ENCODE measurements around the gene CHN2. TPM values are rescaled to one million over a fixed set of nuclear protein-coding genes. Genes with fewer than 3 reads are reported as not detected.
A peak's percentile ranks its signal among the peaks of the same experiment; 100 is the strongest.

The CHN2 gene
- total RNA-seq, 1 experiment from 2014 or later = 0.15 TPM

- Histone ChIP-seq H3K4me1 (ENCODE audit: control insufficient read depth, insufficient read depth, low read length) (no peaks in the 10 kb centered on the region), H3K27ac (ENCODE audit: low read length) (no peak overlapping the region), H3K4me3 (ENCODE audit: low read depth in 2 of 2, low read length in 2 of 2) (no peak overlapping the region), H3K27me3 (ENCODE audit: control insufficient read depth, insufficient read depth, low read length) (no peaks in the 10 kb centered on the region; the same call in 1 of the 2 replicates), H3K36me3 (ENCODE audit: control insufficient read depth, insufficient read depth, low read length) (no peaks in the 10 kb centered on the region), H3K9me3 (ENCODE audit: control insufficient read depth, insufficient read depth, low read depth, low read length) (no peaks in the 10 kb centered on the region)
- ATAC-seq (no peak), DNase-seq (ENCODE audit: low read depth, low spot score) (no peak)
- ChIA-PET POLR2A (no interaction called here), CTCF (no interaction called here)
- in situ Hi-C loops (cut with HindIII; ENCODE audit: low pct_unique_long_range_greater_than_20kb, low sequenced_read_pairs) = no loop called here
- intact Hi-C loops (cut with micrococcal nuclease; ENCODE audit: unreplicated experiment) = no loop called here
- TF ChIP-seq POLR2AphosphoS5 (IDR thresholded peaks at IDR 0.05; ENCODE audit: low read depth, low read length) (no peak), CTCF (IDR thresholded peaks at IDR 0.05) (no peak), REST (IDR thresholded peaks at IDR 0.05; ENCODE audit: insufficient read depth in 1 of 2, low read depth in 2 of 2, low read length in 1 of 2) (no peak), SIN3A (IDR thresholded peaks at IDR 0.05; ENCODE audit: borderline replicate concordance, insufficient read depth, low read depth, low read length) (no peak)
- no TSS peak for BruUV-seq (replicated peaks)
These were observed 101.8 kb downstream of the CHN2 start for GRCh38 chr7:29296421-29296820.

- intact Hi-C loops (cut with micrococcal nuclease; ENCODE audit: unreplicated experiment) = no loop called here
- H3K27ac ChIP-seq (ENCODE audit: low read length) = no peak overlapping the region
- in situ Hi-C loops (cut with HindIII; ENCODE audit: low pct_unique_long_range_greater_than_20kb, low sequenced_read_pairs) = no loop called here
- H3K36me3 ChIP-seq (ENCODE audit: control insufficient read depth, insufficient read depth, low read length) = no peaks in the 10 kb centered on the region
- BruUV-seq (replicated peaks) = no TSS peak
- TF ChIP-seq REST (IDR thresholded peaks at IDR 0.05; ENCODE audit: insufficient read depth in 1 of 2, low read depth in 2 of 2, low read length in 1 of 2) (no peak), TCF7L2 (IDR thresholded peaks at IDR 0.05; ENCODE audit: low read depth, low read length) (no peak), CTCF (IDR thresholded peaks at IDR 0.05) (peak; percentile 61)
- no peaks in the 10 kb centered on the region; the same call in 1 of the 2 replicates for H3K27me3 ChIP-seq (ENCODE audit: control insufficient read depth, insufficient read depth, low read length)
- H3K4me1 ChIP-seq (ENCODE audit: control insufficient read depth, insufficient read depth, low read length) = no peaks in the 10 kb centered on the region
- DNase-seq (ENCODE audit: low read depth, low spot score) = no peak
- no peak overlapping the region for H3K4me3 ChIP-seq (ENCODE audit: low read depth in 2 of 2, low read length in 2 of 2)
- no peaks in the 10 kb centered on the region for H3K9me3 ChIP-seq (ENCODE audit: control insufficient read depth, insufficient read depth, low read depth, low read length)
- POLR2A ChIA-PET = no interaction called here
- no peak for ATAC-seq
- CTCF ChIA-PET = no interaction called here
These were observed 102.8 kb downstream of the CHN2 start for GRCh38 chr7:29297194-29297890.

Data from Panc1 (cell line).